ENCODE results near the gene CNOT4.

CNOT4 gene

DNA sequence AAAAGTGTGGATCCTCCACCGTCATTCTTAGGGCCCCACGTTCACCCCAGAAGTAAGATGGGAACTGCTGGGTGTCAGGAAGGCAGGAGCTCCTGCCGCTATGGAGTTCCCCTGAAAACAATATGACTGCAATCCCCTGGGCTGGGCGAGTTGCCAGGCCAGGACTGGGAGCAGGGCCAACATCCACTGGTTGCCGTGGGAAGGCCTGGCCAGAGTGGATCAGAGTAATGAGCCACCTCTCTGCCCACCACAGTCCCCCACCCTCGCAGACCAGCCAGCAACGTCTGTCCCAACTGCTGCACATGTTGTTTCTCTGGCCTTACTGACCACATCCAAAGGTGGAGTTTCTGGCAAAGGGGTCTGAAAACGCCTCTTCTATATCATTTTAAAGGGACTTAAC is 189.6 kb downstream of the CNOT4 start:
- no peak for DNase-seq

DNA sequence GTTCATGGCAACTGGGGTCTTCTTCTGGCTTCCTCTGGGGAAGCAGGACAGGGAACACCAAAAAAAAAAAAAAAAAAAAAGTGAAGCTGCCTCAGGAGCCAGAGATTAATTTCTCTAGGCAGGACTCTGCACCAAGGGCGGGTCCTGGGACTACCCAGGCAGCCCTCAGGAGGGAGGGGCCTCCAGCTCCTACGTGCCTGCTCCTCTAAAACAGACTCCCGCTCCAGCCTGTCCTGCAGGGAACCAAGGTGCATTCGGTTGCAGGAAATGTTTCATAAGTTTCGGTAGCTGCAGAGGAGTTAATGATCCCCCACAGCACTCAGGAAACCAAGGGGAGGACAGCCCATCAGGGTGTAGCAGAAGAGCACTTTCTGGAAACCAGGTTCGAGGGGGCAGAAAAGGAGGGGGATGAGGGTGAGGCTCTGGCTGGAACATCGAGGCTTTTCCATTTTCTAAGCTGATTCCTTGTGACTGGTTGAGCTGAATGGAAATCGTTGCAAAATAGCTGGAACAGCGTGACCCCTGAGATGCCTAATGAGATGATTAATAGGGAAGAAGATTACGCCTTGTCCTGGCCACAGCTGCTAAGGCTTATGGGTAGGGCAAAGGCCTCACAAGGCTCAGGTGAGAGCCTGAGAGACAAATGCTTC is 192.1 kb downstream of the CNOT4 start:
- DNase-seq: no peak

DNA sequence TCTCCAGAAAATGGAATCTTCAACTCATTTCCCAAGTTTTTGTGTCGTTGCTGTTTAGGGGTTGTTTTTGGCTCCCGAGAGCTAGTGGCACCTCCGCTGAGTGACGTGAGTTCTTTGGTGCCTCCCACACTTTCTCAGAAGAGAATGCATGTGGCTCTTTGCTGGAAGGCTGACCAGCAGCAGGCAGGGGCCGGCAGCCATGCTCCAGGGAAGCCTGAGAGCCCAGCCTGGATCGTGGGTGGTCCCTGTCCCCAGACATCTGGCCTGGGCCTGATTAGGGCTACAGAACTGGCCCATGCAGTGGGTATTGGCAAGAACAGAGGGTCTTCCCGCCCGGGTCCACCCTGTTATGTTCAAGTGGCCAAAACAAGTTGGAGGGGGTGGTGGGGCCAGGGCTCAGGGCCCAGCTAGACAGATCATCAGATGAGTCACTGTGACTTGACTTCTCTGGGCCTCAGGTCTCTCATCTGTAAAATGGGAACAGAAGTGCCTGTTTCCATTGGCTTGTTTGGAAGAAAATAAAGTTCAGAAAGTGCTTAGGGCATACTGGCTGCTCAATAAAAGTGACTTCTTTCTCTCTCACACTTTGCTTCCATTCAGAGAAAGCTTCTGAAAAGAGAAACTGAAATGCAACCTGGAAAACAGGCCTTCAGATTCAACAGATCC is 193.1 kb downstream of the CNOT4 start:
- DNase-seq: no peak

DNA sequence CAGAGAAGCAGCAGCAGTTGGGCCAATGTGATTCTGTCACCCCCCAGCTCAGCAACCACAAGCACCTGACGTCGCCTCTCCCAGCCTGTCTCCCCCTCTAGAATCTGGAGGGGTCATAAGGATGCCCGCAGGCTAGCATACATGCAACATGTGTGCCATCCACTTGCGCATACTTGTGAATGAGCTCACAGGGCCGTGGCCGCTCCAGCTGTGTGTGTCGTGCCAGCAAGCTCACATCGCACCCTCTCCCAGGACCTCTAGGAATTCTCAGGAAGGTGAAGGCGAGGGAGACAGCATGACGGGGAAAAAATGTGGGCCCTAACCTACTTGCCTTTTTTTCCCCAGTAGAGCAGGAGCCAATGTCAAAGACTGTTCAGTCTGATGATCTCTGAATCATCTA is 195.9 kb downstream of the CNOT4 start:
- DNase-seq: no peak
